ENCODE measurements around the gene CYSLTR2. TPM values are rescaled to one million over a fixed set of nuclear protein-coding genes. Genes with fewer than 3 reads are reported as not detected.
"Not testable (repeated sequence)": the region's sequence is repeated elsewhere in the genome, so short reads cannot be mapped to it uniquely, and the experiment has no call there.

Gene CYSLTR2
- polyA plus RNA-seq, 3 donors: 0.16 to 0.41 (median 0.28) TPM

DNA sequence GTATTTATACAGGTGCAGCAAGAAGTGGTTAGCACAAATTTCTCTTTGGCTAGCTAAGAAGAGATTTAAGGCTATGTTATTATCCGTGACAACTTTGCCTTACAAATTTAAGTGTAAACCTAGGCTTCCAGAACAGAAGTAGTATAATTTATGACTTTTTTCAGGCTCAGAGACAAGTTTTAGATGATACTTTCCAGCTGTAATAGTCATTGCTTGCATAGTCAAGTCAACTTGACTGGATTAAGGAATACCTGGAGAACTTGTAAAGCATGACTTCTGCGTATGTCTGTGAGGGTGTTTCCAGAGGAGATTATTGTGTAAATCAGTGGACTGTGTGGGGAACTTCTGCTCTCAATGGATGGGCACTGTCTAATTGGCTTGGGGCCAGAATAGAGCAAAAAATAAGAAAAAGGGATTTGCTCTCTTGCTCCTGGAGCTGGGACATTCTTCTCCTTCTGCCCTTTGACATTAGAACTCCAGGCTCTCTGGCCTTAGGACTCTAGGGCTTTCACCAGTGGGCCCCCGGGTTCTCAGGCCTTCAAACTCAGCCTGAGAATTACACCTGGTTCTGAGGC, 33.0 kb downstream of the CYSLTR2 start:
- DNase-seq: peak; percentile 12

DNA sequence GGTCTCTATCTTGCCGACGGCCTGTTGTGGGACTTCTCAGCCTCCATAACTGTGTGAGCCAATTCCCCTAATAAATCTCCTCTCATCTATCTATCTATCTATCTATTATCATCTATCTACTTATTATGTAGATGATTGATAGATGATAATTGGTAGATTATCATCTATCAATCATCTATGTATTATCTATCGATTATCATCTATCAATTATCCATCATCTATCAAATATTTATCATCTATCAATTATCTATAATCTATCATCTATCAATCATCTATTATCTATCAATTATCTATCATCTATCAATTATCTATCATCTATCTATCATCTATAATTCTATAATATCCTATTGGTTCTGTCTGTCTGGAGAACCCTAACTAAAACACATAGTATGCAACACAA, 33.5 kb downstream of the CYSLTR2 start:
- no peak for DNase-seq

DNA sequence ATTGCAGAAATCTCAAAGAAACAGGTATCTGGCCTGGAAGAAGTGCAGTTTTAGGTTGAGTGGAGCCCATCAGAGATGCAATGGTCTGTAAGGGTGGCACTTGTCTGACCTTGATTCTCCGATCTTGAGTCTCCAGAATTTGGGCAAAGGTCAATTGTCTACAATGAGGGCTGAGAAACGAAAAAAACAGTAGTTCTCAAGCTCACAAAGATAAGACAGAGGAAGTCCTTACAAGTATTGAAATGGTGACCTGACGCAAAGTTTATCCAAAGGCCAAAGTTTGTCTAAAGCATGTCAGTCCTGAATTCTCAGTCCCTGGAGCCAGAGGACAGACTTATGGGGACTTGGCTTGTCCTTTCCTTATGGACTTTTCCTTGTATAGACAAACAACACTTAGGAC, 40.3 kb downstream of the CYSLTR2 start:
- DNase-seq: no peak

DNA sequence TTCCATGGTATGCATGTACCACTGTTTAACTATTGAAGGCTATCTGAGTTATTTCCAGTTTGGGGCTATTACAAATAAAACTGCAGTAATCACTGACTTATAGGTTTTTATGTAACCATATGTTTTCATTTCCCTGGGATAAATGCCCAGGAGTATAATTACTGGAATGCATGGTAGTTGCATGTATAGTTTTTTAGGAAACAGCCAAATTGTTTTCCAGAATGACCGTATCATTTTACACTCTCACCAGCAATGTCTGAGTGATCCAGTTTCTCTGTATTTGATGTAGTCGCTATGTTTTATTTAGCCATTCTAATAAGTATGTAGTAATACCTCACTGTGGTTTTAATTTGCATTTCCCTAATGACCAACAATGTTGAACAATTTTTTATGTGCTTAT, 42.0 kb downstream of the CYSLTR2 start:
- no peak for DNase-seq

DNA sequence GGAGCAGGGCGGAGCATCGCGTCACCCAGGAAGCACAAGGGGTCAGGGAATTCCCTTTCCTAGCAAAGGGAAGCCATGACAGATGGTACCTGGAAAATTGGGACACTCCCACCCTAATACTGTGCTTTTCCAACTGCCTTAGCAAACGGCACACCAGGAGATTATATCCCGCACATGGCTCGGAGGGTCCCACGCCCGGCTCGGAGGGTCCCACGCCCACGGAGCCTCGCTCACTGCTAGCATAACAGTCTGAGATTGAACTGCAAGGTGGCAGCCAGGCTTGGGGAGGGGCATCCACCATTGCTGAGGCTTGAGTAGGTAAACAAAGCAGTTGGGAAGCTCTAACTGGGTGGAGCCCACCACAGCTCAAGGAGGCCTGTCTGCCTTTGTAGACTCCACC, 42.9 kb downstream of the CYSLTR2 start:
- not testable (repeated sequence) for DNase-seq

DNA sequence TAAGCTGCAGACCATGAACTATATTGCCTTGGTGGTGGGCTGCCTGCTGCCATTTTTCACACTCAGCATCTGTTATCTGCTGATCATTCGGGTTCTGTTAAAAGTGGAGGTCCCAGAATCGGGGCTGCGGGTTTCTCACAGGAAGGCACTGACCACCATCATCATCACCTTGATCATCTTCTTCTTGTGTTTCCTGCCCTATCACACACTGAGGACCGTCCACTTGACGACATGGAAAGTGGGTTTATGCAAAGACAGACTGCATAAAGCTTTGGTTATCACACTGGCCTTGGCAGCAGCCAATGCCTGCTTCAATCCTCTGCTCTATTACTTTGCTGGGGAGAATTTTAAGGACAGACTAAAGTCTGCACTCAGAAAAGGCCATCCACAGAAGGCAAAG, 53.7 kb downstream of the CYSLTR2 start:
- DNase-seq: no peak

DNA sequence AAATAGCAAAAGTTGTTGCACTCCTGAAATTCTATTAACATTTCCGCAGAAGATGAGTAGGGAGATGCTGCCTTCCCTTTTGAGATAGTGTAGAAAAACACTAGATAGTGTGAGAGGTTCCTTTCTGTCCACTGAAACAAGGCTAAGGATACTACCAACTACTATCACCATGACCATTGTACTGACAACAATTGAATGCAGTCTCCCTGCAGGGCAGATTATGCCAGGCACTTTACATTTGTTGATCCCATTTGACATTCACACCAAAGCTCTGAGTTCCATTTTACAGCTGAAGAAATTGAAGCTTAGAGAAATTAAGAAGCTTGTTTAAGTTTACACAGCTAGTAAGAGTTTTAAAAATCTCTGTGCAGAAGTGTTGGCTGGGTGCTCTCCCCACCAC, 55.0 kb downstream of the CYSLTR2 start:
- no peak for DNase-seq

DNA sequence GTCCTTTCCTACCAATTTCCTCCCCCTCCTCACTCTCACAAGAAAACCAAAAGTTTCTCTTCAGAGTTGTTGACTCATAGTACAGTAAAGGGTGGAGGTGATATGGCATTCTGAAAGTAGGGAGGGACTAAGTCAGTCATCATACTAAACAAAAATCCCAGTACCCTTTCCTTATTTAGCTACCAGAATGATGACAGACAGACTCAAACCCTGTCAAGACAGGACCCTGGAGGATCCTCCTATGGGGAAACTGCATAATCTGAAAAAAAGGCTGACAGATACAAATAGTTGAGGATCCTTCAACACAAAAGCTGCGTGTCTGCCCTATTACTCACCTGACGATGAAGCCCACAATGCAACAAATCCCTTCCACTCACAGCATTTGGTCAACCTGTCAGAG, 55.5 kb downstream of the CYSLTR2 start:
- DNase-seq: no peak

DNA sequence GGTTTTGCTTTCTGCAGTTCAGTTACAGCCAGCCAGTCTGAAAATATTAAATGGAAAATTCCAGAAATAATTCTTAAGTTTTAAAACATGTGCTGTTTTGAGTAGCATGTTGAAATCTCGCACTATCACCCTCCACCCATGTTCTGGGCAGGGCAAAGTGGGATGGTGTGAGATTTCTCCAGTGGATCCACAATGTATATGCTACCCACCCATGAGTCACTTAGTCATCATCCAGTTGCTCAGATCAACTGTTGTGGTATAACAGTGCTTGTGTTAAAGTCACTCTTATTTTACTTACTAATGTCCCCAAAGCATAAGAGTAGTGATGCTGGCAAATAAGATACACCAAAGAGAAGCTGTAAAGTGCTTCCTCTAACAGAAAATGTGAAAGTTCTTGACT, 56.4 kb downstream of the CYSLTR2 start:
- DNase-seq: no peak

DNA sequence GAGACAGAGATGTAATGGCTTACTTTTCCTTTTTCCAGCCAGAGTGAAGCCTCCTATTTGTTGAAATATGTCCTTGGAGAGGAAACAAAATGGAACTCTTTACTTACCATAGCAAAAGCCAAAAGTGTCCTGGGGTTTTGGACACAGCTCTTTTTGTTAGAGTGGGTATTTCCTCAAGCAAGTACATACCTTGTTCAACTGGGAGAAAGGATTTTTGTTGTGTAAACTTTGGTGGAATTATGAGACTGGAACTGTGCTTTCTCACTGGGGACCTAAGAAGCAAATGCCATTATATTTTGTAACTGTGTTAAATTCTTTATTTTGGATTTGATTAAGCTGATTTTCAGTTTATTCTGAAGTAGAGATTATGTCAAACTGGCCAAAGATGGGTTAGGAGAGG, 58.4 kb downstream of the CYSLTR2 start:
- DNase-seq: no peak

DNA sequence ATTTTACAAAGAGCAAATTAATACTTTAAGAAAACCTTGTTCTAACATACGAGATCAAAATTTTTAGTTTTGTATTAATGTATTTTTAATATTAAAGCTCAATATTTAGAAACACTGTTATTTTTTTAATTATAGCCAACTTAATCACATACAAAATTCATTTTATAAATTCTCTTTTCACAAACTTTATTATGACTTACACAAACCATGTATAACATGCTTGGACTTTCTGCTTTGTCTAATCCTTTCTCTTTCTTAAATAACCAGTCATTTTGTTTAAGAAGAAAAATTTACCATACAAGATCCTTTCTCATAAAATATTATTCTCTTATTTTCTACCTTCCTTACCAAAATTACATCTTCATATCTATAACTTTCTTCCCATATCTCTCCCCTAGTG, 62.2 kb downstream of the CYSLTR2 start:
- DNase-seq: no peak

DNA sequence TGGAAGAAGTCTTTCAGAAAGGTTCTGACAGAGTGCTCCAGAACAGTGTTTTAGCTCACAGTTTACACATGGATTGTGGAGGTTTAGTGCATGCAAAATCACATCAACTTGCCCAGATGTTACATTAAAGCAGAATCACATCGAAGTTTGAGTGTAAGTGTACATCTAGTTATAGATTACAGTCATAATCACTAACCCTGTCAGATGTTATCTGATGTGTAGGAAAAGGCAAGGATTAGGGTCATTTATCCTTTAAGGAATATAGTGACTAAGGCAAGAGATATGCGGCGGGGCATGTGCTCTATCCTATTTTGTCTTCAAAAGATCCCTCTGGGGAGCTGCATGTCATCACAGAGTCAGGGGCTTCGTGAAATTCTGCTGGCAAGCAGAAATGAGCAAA, 66.9 kb downstream of the CYSLTR2 start:
- no peak for DNase-seq

DNA sequence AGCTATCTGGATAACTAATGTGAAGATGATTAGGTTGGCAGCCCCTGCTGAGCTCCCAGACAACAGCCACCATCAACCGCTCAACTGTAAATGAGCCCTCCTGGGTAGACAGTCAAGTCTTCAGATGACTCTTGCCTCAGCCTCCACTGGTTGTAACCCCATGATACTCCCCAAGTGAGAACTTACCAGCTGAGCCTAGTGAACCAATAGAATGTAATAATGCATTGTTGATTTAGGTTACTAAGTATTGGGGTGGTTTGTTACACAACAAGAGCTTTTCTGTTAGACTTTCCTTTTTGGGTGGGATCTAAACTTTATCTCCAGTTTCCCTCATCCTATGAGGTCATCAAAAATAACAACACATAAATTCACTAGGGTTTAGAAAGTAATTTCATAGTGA, 69.4 kb downstream of the CYSLTR2 start:
- no peak for DNase-seq

DNA sequence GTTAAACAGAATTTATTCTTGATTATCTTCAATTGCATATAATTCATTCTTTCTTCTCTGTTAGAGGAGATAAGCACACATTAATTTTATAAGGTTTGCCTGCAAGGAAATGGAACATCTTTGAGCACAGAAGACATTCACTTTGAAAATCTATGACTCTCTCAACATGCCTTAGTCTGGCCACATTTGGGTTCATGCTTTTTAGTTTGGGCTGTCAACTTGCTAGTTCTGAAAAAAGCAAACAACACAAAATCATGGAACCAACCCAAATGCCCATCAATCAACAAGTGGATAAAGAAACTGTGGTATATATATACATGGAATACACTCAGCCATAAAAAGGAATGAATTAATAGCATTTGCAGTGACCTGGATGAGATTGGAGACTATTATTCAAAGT, 71.5 kb downstream of the CYSLTR2 start:
- peak; percentile 63 for DNase-seq

DNA sequence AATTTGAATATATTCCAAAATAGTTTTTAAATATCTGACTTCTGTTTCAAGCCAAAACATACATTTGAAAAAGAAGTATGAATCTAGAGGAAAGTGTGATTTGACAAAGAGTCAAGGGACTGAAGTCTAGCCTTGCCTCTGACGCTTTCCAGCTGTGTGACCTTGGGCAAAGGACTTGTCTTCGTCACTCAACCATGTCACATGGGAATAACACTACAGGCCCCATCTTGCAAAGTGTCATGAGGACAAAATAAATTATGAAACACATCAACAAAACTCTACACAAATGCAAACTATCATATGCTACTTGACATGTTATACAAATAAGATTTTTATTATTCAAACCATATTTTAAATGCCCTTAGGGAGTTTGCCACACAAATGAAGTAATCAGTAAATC, 73.0 kb downstream of the CYSLTR2 start:
- peak; percentile 68 for DNase-seq

DNA sequence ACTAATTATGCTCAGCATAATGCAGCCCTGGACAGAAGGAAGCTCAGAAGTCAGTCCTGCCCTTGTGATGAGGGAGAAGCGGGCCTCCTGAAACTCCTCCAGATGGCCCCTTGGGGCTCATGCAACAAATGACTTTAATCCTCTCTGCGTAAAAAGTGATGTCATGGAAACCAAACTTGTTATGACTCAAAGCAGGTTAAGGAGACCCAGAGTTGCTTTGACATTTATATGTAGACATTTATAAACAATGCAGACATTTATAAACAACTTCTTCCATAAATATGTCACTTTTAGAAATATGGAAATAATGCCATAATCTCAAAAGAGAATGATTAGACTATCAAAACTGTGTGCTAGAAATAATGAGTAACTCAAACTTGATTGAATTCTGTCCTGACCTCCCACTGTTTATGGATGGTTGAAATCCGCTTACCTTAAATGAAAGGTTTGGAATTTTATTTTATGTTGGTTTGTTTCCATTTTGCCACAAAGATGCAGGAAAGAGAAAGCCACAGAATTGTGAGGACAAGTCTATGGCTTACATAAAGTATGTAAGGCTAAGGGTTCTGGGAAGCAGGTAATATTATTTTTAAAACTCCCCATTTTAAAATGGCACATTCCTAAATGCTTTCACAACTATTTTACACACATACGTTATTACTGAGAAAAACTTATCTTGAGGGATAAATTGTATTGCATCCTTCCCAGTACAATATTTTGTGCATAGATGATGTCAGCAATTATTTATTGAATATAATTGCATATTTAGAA, 73.7 kb downstream of the CYSLTR2 start:
- DNase-seq: peak; percentile 67

DNA sequence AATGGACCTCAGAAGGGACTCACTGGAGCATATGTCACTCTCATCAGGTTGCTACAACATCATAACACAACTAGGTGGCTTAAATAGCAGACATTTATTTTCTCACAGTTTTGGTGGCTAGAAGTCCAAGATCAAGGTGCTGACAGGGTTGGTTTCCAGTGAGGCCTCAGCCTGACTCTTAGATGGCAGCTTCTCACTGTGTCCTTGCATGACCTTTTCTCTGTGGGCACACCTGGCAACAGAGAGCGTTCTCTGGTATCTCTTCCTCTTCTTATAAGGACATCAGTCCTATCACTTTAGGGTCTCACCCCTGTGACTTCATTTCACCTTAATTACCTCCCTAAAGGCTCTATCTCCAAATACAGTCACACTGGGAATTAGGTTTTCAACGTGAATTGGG, 74.5 kb downstream of the CYSLTR2 start:
- DNase-seq: no peak

DNA sequence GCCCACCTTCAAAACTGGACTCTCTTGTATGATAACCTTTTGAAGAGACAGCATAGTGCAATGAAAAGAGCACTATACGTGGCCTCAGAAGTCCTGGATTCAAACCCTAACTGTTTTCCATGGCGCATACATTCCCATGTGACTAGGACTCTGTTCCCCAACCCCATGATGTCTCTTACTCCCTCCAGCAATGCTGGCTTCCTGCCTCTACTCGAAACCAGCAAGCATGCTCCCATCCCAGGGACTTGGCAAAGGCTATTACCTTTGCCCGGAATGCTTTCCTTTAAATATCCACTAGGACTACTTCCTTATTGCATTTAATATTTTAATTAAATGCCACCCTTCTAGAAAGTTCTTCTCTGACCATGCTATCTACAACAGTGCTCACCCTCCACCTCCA, 75.1 kb downstream of the CYSLTR2 start:
- no peak for DNase-seq

DNA sequence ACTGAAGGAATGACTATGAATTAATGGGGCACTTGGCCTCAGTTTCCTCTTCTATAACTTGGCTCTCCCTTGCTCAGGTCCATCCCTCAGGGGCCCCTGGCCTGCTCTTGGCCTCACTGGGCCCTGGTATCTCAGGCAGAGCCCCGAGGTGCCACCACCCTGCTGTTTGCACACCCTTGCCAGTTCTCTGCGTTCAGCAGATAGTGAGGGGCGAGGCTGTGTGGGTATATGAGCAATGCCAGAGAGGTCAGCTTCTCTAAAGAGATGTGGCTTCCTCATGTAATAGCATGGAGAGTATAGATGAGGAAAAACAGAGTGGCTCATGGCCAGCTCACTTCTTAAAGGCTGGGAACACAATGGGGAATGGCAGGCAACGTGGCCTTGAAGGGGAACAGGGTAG, 76.1 kb downstream of the CYSLTR2 start:
- DNase-seq: no peak

DNA sequence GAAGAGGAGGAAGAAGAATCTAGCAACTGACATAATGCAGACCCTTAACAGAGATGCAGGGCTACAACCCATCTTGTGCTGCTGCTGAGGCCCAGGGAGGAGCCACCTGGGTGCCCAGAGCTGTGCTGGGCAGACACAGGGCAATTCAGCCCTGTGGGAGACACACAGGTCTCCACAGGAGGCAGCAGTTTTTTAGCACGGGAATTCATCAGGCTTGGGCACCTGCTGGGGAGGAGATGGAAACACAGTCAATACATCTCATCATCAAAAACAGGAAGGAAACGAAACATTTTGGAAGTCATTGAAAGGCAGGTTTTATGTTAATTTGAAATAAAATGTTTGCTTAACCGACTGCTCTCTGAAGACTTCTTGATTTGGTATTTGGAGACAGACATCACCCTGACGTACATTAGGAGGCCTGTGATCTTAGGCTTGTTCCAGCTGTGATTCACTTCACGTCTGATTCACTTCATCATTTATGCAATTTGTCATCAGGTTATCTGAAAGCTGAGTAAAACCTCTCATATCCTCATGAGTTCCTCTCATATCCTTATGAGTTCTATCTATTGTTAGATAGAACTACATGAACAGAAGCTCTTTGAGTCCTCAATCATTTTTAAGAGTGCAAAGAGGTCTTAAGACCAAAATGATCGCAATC, 77.4 kb downstream of the CYSLTR2 start:
- DNase-seq: no peak

DNA sequence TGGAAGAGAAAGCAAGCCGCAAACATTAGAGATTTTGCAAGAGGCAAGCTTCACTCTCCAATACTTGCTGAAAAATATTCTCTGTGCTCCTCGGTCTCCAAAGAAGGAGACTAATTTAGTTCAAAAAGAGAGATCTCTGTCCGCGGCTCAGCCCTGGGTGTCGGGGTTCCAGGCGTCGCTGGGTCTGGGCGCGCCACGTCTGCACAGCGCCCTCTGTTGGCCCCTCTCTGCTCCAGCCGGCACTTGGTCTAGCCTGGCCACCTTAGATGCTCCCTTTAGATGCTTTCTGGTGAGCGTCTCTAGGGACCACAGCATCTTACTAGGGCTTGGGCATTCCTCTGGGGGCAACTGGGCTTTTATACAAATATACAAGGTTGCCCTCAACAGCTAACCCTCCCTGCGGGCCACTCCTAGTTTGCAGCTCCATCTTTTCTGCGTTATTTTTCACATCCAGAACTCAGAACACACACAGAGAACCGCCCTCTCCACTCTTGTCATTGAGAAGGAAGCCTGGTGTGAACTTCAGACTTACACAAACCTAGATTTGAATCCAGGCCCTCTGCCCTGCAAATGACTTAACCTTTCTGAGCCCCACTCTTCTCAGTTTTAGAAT, 78.3 kb downstream of the CYSLTR2 start:
- no peak for DNase-seq

DNA sequence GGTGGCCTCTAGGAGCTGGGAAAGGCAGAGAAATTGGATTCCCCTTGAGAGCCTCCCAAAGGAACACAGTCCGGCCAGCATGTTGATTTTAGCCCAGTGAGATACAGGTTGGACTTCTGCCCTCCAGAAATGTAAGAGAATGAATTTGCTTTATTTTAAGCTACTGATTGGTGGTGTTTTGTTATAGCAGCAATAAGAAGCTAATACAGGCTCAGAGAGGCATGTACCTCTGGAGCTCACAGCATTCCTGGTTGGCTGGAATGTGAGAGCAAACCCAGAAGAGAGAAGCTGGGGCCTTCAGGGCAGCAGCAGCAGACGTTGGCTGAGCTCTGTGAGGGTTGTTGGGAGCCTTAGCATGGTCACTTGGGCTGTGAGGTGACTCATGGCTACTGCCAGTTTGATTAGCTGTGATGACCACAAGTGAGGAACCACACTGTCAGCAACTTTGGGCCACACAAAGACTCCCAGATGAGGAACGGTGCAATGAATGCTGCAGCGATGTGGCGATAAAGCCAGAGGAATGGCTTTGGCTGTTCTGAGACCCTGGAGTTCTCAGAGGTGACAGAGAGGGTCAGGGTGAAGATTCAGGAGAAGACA, 80.1 kb downstream of the CYSLTR2 start:
- DNase-seq: no peak

DNA sequence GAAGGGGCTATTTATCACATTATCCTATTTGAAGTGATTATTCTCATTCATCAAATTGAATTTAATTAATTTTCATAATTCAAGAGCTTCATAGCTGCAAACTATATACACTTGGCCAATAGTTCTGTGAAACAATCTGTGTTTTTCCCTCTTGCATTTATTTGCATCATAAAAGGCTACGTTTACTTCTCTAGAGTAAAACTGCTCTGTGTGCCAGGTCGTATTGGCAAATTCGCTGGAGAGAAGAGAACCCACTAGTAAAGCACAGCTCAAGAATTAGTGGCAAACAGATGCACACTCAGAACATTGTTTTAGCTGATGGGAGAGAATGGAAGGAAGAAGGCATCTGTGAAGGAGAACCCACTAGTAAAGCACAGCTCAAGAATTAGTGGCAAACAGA, 81.8 kb downstream of the CYSLTR2 start:
- no peak for DNase-seq
